ENCODE data around the gene CSNK1D.

CSNK1D gene

GRCh38 chr17:82309656-82310570, 36.4 kb upstream of the CSNK1D start:
- no peak for DNase-seq

GRCh38 chr17:82305727-82306300, 32.3 kb upstream of the CSNK1D start:
- DNase-seq: no peak

- DNase-seq: no peak
Observed at GRCh38 chr17:82304826-82305726, 31.6 kb upstream of the CSNK1D start.

- DNase-seq: no peak
Observed at GRCh38 chr17:82303944-82304808, 30.7 kb upstream of the CSNK1D start.

- DNase-seq: no peak
Observed at GRCh38 chr17:82302991-82303943, 29.8 kb upstream of the CSNK1D start.

GRCh38 chr17:82302568-82302963, 29.1 kb upstream of the CSNK1D start:
- no peak for DNase-seq

GRCh38 chr17:82301916-82302567, 28.5 kb upstream of the CSNK1D start:
- no peak for DNase-seq

- DNase-seq: no peak
Observed at GRCh38 chr17:82301300-82301915, 27.9 kb upstream of the CSNK1D start.

- no peak for DNase-seq
Observed at GRCh38 chr17:82300707-82301270, 27.3 kb upstream of the CSNK1D start.

- DNase-seq: no peak
Observed at GRCh38 chr17:82300228-82300627, 26.7 kb upstream of the CSNK1D start.

- no peak for DNase-seq
Observed at GRCh38 chr17:82299452-82299851, 26.0 kb upstream of the CSNK1D start.

GRCh38 chr17:82298538-82299421, 25.3 kb upstream of the CSNK1D start:
- no peak for DNase-seq

- DNase-seq: no peak
Observed at GRCh38 chr17:82297714-82298537, 24.4 kb upstream of the CSNK1D start.

GRCh38 chr17:82297280-82297713, 23.8 kb upstream of the CSNK1D start:
- DNase-seq: no peak

GRCh38 chr17:82296511-82297279, 23.2 kb upstream of the CSNK1D start:
- no peak for DNase-seq

- no peak for DNase-seq
Observed at GRCh38 chr17:82295472-82295814, 21.9 kb upstream of the CSNK1D start.
